IMR-90 (cell line): ENCODE results near the gene CATSPERB. TPM values are rescaled to one million over a fixed set of nuclear protein-coding genes. Genes with fewer than 3 reads are reported as not detected.

ENCODE experiments used
- ATAC-seq: fragments of 200-7000 bp; cut with Tn5 transposase; 2 replicates; pipeline ENCODE4 v1.9.1; 2020; ENCODE audit warnings: low read depth, mild to moderate bottlenecking, moderate library complexity
- BruUV-seq: library from RNA; stranded (reverse); fragments of 400-500 nt; replicated peaks from 2 replicates; lab custom pipeline; 2021; lab: Mats Ljungman, UMichigan
- CTCF ChIA-PET: fragments of 300-600 bp; formaldehyde crosslinking; extraction: SDS; loops from one replicate; lab custom pipeline; 2021; ENCODE audit warnings: antibody characterized with exemption; lab: Yijun Ruan, JAX
- POLR2A ChIA-PET: fragments of 300-600 bp; sonication (Branson Sonifier 250); formaldehyde crosslinking; loops from one replicate; lab custom pipeline; 2022; ENCODE audit warnings: antibody characterized with exemption; ENCODE audit not compliant: unreplicated experiment; lab: Charles Lee
- DNase-seq: peaks from one replicate; pipeline ENCODE4 v3.0.0; 2013
- H2AFZ ChIP-seq: replicated peaks from 2 replicates; pipeline ENCODE3; 2013; ENCODE audit warnings: low read length, mild to moderate bottlenecking; ENCODE audit not compliant: poor library complexity
- H2AK5ac ChIP-seq: 2 replicates; pipeline ENCODE4 v1.6.1; 2013; ENCODE audit warnings: low read depth, low read length, inconsistent platforms
- H2AK9ac ChIP-seq: replicated peaks from 2 replicates; pipeline ENCODE3; 2013; ENCODE audit warnings: mild to moderate bottlenecking, low read depth, low read length, moderate library complexity; ENCODE audit not compliant: poor library complexity
- H2BK120ac ChIP-seq: 2 replicates; pipeline ENCODE4 v1.6.1; 2013; ENCODE audit warnings: low read depth, low read length, inconsistent platforms
- H2BK15ac ChIP-seq: 3 replicates; pipeline ENCODE4 v1.6.1; 2013; ENCODE audit warnings: low read depth, low read length, inconsistent platforms
- H2BK20ac ChIP-seq: 2 replicates; pipeline ENCODE4 v1.6.1; 2013; ENCODE audit warnings: low read depth, mild to moderate bottlenecking, inconsistent platforms, low read length, moderate library complexity
- H2BK5ac ChIP-seq: 2 replicates; pipeline ENCODE4 v1.6.1; 2013; ENCODE audit warnings: mild to moderate bottlenecking, low read depth, low read length, inconsistent platforms; ENCODE audit not compliant: poor library complexity, severe bottlenecking
- H3K14ac ChIP-seq: replicated peaks from 2 replicates; pipeline ENCODE4 v1.6.1; 2013; ENCODE audit warnings: low read depth, low read length, inconsistent platforms
- H3K18ac ChIP-seq: 2 replicates; pipeline ENCODE4 v1.6.1; 2013; ENCODE audit warnings: low read depth, low read length, control low read depth
- H3K23ac ChIP-seq: 2 replicates; pipeline ENCODE4 v1.6.1; 2013; ENCODE audit warnings: low read depth, low read length, inconsistent platforms
- H3K27ac ChIP-seq: 2 replicates; pipeline ENCODE4 v1.5.1; 2013; ENCODE audit warnings: mild to moderate bottlenecking, control low read depth, low read length; ENCODE audit not compliant: insufficient read depth
- H3K27me3 ChIP-seq: 2 replicates; pipeline ENCODE4 v1.6.1; 2013; ENCODE audit warnings: low read length; ENCODE audit not compliant: control insufficient read depth, insufficient read depth
- H3K36me3 ChIP-seq: 2 replicates; pipeline ENCODE4 v1.6.1; 2013; ENCODE audit warnings: low read length, mixed read lengths; ENCODE audit not compliant: control insufficient read depth, insufficient read depth
- H3K4ac ChIP-seq: 2 replicates; pipeline ENCODE4 v1.6.1; 2013; ENCODE audit warnings: low read depth, low read length, inconsistent platforms
- H3K4me1 ChIP-seq: 2 replicates; pipeline ENCODE4 v1.6.1; 2013; ENCODE audit warnings: low read length, mixed read lengths; ENCODE audit not compliant: control insufficient read depth, insufficient read depth
- H3K4me2 ChIP-seq: 2 replicates; pipeline ENCODE4 v1.6.1; 2013; ENCODE audit warnings: low read depth, mild to moderate bottlenecking, control low read depth, low read length, moderate library complexity
- H3K4me3 ChIP-seq: 2 replicates; pipeline ENCODE4 v1.5.1; 2013; ENCODE audit warnings: low read depth, mild to moderate bottlenecking, control low read depth, low read length, moderate library complexity; ENCODE audit not compliant: insufficient read depth
- H3K56ac ChIP-seq: 2 replicates; pipeline ENCODE4 v1.6.1; 2013; ENCODE audit warnings: low read length, inconsistent platforms; ENCODE audit not compliant: insufficient read depth; ENCODE audit errors: extremely low read depth
- H3K79me1 ChIP-seq, 2 experiments: 2 replicates each; pipeline ENCODE4 v1.6.1; 2013; ENCODE audit warnings: low read length in 2 of 2, inconsistent platforms in 1 of 2, low read depth in 1 of 2
- H3K9ac ChIP-seq: 2 replicates; pipeline ENCODE4 v1.6.1; 2013; ENCODE audit warnings: low read depth, low read length, control low read depth
- H3K9me1 ChIP-seq: 2 replicates; pipeline ENCODE4 v1.6.1; 2013; ENCODE audit warnings: low read length, inconsistent platforms; ENCODE audit not compliant: insufficient read depth
- H3K9me3 ChIP-seq: 2 replicates; pipeline ENCODE4 v1.6.1; 2013; ENCODE audit warnings: low read length; ENCODE audit not compliant: control insufficient read depth, insufficient read depth
- H4K20me1 ChIP-seq: 2 replicates; pipeline ENCODE4 v1.6.1; 2013; ENCODE audit warnings: low read length, inconsistent platforms; ENCODE audit not compliant: insufficient read depth
- H4K5ac ChIP-seq: 2 replicates; pipeline ENCODE4 v1.6.1; 2013; ENCODE audit warnings: mild to moderate bottlenecking, low read depth, low read length, control low read depth
- H4K8ac ChIP-seq, 2 experiments: 2 replicates each; pipeline ENCODE4 v1.6.1; 2013; ENCODE audit warnings: low read depth in 2 of 2, low read length in 2 of 2, control low read depth in 1 of 2, inconsistent platforms in 1 of 2
- H4K91ac ChIP-seq: 2 replicates; pipeline ENCODE4 v1.6.1; 2013; ENCODE audit warnings: low read depth, low read length, inconsistent platforms; ENCODE audit not compliant: insufficient read depth
- BHLHE40 ChIP-seq: fragments of 150-350 bp; IDR thresholded peaks from 2 replicates; pipeline ENCODE4 v1.6.1; 2016; ENCODE audit warnings: mild to moderate bottlenecking, low read depth, low read length
- CEBPB ChIP-seq: IDR thresholded peaks from 2 replicates; pipeline ENCODE4 v1.6.1; 2012; ENCODE audit warnings: low read depth, low read length, improper control_type of control experiment
- CHD1 ChIP-seq: IDR thresholded peaks from 2 replicates; pipeline ENCODE4 v1.6.1; 2012; ENCODE audit warnings: low read depth, low read length, improper control_type of control experiment
- ELK1 ChIP-seq: fragments of 150-350 bp; IDR thresholded peaks from 2 replicates; pipeline ENCODE4 v1.6.1; 2016; ENCODE audit warnings: low read depth, mild to moderate bottlenecking, low read length, moderate library complexity, borderline replicate concordance
- FOS ChIP-seq: fragments of 150-350 bp; IDR thresholded peaks from 2 replicates; pipeline ENCODE4 v1.6.1; 2016; ENCODE audit warnings: low read depth, low read length
- MAFK ChIP-seq: IDR thresholded peaks from 2 replicates; pipeline ENCODE4 v1.6.1; 2012; ENCODE audit warnings: low read depth, low read length, improper control_type of control experiment
- MAZ ChIP-seq: IDR thresholded peaks from 2 replicates; pipeline ENCODE4 v1.6.1; 2012; ENCODE audit warnings: low read depth, mild to moderate bottlenecking, low read length, improper control_type of control experiment, moderate library complexity, borderline replicate concordance
- MXI1 ChIP-seq: IDR thresholded peaks from 2 replicates; pipeline ENCODE4 v1.6.1; 2012; ENCODE audit warnings: low read depth, mild to moderate bottlenecking, low read length, moderate library complexity, borderline replicate concordance
- NFE2L2 ChIP-seq: fragments of 150-350 bp; IDR thresholded peaks from 2 replicates; pipeline ENCODE4 v1.6.1; 2016; ENCODE audit warnings: low read depth, mild to moderate bottlenecking, low read length
- POLR2A ChIP-seq: IDR thresholded peaks from 2 replicates; pipeline ENCODE4 v1.6.1; 2012; ENCODE audit warnings: mild to moderate bottlenecking, low read depth, low read length
- RAD21 ChIP-seq: IDR thresholded peaks from 2 replicates; pipeline ENCODE4 v1.6.1; 2012; ENCODE audit warnings: low read length, improper control_type of control experiment
- RCOR1 ChIP-seq: IDR thresholded peaks from 2 replicates; pipeline ENCODE4 v1.6.1; 2012; ENCODE audit warnings: mild to moderate bottlenecking, low read length, improper control_type of control experiment; ENCODE audit not compliant: insufficient replicate concordance
- RFX5 ChIP-seq: IDR thresholded peaks from 2 replicates; pipeline ENCODE4 v1.8.0; 2012; ENCODE audit warnings: low read depth, mild to moderate bottlenecking, low read length, moderate library complexity
- SMC3 ChIP-seq: fragments of 150-350 bp; IDR thresholded peaks from 2 replicates; pipeline ENCODE4 v1.6.1; 2016; ENCODE audit warnings: low read depth, mild to moderate bottlenecking, antibody characterized with exemption, low read length, moderate library complexity
- WGBS, 2 experiments: methylation state at CpG; one replicate each; pipeline versions ENCODE4 v1.1.5 to v1.1.7; 2013; ENCODE audit warnings: missing lambda C conversion rate in 2 of 2; ENCODE audit not compliant: insufficient read length in 1 of 2; ENCODE audit errors: extremely low coverage in 2 of 2; 5-methylcytosine and 5-hydroxymethylcytosine counted together
- dilution Hi-C: fragments of 300-500 bp; cut with HindIII; formaldehyde crosslinking; loops from one replicate; pipeline ENCODE4 v1.14.3; 2018; ENCODE audit warnings: low sequenced_read_pairs; ENCODE audit not compliant: unreplicated experiment
- in situ Hi-C: fragments of 300-500 bp; cut with MboI; formaldehyde crosslinking; loops from 3 replicates; pipeline ENCODE4 v1.14.3; 2019; ENCODE audit warnings: low sequenced_read_pairs, inconsistent platforms, mixed read lengths
- intact Hi-C: fragments of 100-400 bp; cut with micrococcal nuclease; formaldehyde crosslinking; loops from 2 replicates; pipeline ENCODE4 v1.10.0; 2022
- polyA plus RNA-seq, 3 experiments: library from polyadenylated mRNA; depleted of rRNA; stranded (reverse); fragments of >200 nt; gene quantifications; 2 replicates each; pipeline ENCODE4 v1.2.3, GENCODE V29; 2012; ENCODE audit warnings: low replicate concordance in 1 of 3
- total RNA-seq: library from RNA; depleted of rRNA; stranded (reverse); fragments of >200 nt; gene quantifications from 2 replicates; pipeline ENCODE4 v1.2.3, GENCODE V29; 2012
- TF ChIP-seq, protein P1 (sequence below): fragments of 150-350 bp; IDR thresholded peaks from 2 replicates; pipeline ENCODE4 v1.6.1; 2017; ENCODE audit warnings: mild to moderate bottlenecking, antibody characterized with exemption, low read length, low read depth
- TF ChIP-seq, protein P2 (sequence below): conservative IDR thresholded peaks from 2 replicates; pipeline ENCODE4 v1.5.1; 2012; ENCODE audit warnings: mild to moderate bottlenecking, low read depth, low read length, improper control_type of control experiment

CATSPERB gene
- total and polyA plus RNA-seq, 2 of the 4 experiments (the other 2 are of a cell fraction), result not detected

GRCh38 chr14:91647856-91648255, 84.0 kb downstream of the CATSPERB start:
- in situ Hi-C loops, result no loop called here
- Histone ChIP-seq H3K36me3 (no peaks in the 10 kb centered on the region), H3K27me3 (no peaks in the 10 kb centered on the region), H3K23ac (no peak overlapping the region), H4K5ac (no peak overlapping the region), H3K79me1 (no peaks in the 10 kb centered on the region), H3K4me2 (no peak overlapping the region), H2AFZ (no peak overlapping the region), H2BK20ac (no peak overlapping the region), H3K9me3 (no peaks in the 10 kb centered on the region), H4K20me1 (no peaks in the 10 kb centered on the region), H2BK5ac (no peak overlapping the region), H4K8ac (no peak overlapping the region), H3K56ac (no peak overlapping the region), H3K9ac (no peak overlapping the region), H2AK9ac (no peak overlapping the region), H4K91ac (no peak overlapping the region), H3K9me1 (no peaks in the 10 kb centered on the region), H3K4me1 (no peaks in the 10 kb centered on the region), H3K27ac (no peak overlapping the region), H3K14ac (no peak overlapping the region), H3K4me3 (no peak overlapping the region), H3K18ac (no peak overlapping the region), H2BK15ac (no peak overlapping the region), H3K4ac (no peak overlapping the region), H2BK120ac (no peak overlapping the region), H2AK5ac (no peak overlapping the region)
- POLR2A ChIA-PET, result no interaction called here
- CTCF ChIA-PET, result no interaction called here
- DNase-seq (no peak), ATAC-seq (no peak)
- dilution Hi-C loops, result no loop called here
- intact Hi-C loops, result no loop called here
- TF ChIP-seq, protein P1, sequence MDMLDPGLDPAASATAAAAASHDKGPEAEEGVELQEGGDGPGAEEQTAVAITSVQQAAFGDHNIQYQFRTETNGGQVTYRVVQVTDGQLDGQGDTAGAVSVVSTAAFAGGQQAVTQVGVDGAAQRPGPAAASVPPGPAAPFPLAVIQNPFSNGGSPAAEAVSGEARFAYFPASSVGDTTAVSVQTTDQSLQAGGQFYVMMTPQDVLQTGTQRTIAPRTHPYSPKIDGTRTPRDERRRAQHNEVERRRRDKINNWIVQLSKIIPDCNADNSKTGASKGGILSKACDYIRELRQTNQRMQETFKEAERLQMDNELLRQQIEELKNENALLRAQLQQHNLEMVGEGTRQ, result no peak
- TF ChIP-seq NFE2L2 (no peak), CHD1 (no peak), RFX5 (no peak), FOS (no peak), MXI1 (no peak), RCOR1 (no peak), RAD21 (no peak), CEBPB (no peak), MAZ (no peak), SMC3 (no peak), ELK1 (no peak), BHLHE40 (no peak), MAFK (no peak), POLR2A (no peak)
- TF ChIP-seq, protein P2, sequence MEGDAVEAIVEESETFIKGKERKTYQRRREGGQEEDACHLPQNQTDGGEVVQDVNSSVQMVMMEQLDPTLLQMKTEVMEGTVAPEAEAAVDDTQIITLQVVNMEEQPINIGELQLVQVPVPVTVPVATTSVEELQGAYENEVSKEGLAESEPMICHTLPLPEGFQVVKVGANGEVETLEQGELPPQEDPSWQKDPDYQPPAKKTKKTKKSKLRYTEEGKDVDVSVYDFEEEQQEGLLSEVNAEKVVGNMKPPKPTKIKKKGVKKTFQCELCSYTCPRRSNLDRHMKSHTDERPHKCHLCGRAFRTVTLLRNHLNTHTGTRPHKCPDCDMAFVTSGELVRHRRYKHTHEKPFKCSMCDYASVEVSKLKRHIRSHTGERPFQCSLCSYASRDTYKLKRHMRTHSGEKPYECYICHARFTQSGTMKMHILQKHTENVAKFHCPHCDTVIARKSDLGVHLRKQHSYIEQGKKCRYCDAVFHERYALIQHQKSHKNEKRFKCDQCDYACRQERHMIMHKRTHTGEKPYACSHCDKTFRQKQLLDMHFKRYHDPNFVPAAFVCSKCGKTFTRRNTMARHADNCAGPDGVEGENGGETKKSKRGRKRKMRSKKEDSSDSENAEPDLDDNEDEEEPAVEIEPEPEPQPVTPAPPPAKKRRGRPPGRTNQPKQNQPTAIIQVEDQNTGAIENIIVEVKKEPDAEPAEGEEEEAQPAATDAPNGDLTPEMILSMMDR, result no peak
- WGBS, 2 experiments, result 43% methylated on average over 1 of the region's 1 CpG; no CpG with 5 or more reads in 1 of the 2 experiments
- no TSS peak for BruUV-seq
